RWPE2 (cell line): ENCODE data around the gene DTWD2.
A peak's percentile ranks its signal among the peaks of the same experiment; 100 is the strongest.

Source experiments
- ATAC-seq: fragments of 200-7000 bp; cut with Tn5 transposase; 3 replicates; pipeline ENCODE4 v1.9.1; 2021; ENCODE audit warnings: low read depth
- DNase-seq: peaks from one replicate; pipeline ENCODE4 v3.0.0-alpha.2; 2020; ENCODE audit warnings: low spot score
- H3K27ac ChIP-seq: fragments of 450-650 bp; 2 replicates; pipeline ENCODE4 v1.5.1; 2017; ENCODE audit warnings: mild to moderate bottlenecking; ENCODE audit not compliant: poor library complexity, severe bottlenecking
- H3K27me3 ChIP-seq: fragments of 250-450 bp; sonication (Bioruptor Pico); 2 replicates; pipeline ENCODE4 v1.5.1; 2021; ENCODE audit warnings: mild to moderate bottlenecking, moderate library complexity; ENCODE audit not compliant: insufficient read depth, poor library complexity, severe bottlenecking
- H3K36me3 ChIP-seq: fragments of 250-450 bp; sonication (Bioruptor Pico); 2 replicates; pipeline ENCODE4 v1.5.1; 2020; ENCODE audit warnings: low read depth, mild to moderate bottlenecking, moderate library complexity
- H3K4me1 ChIP-seq: fragments of 250-450 bp; sonication (Bioruptor Pico); 2 replicates; pipeline ENCODE4 v1.5.1; 2021; ENCODE audit warnings: mild to moderate bottlenecking, moderate library complexity; ENCODE audit not compliant: insufficient read depth, poor library complexity, severe bottlenecking
- H3K4me3 ChIP-seq: fragments of 250-450 bp; sonication (Bioruptor Pico); 2 replicates; pipeline ENCODE4 v1.5.1; 2021; ENCODE audit warnings: mild to moderate bottlenecking, moderate library complexity; ENCODE audit not compliant: severe bottlenecking
- H3K9me3 ChIP-seq: fragments of 250-450 bp; sonication (Bioruptor Pico); 2 replicates; pipeline ENCODE4 v1.5.1; 2021; ENCODE audit warnings: mild to moderate bottlenecking, moderate library complexity; ENCODE audit not compliant: severe bottlenecking
- CTCF ChIP-seq: fragments of 450-650 bp; IDR thresholded peaks from one replicate; pipeline ENCODE4 v1.5.1; 2017; ENCODE audit warnings: mild to moderate bottlenecking, moderate library complexity; ENCODE audit not compliant: poor library complexity, severe bottlenecking

DTWD2 gene

GRCh38 chr5:118875131-118875530 is 113.2 kb downstream of the DTWD2 start:
- no peak for TF ChIP-seq CTCF
- Histone ChIP-seq H3K4me1 (no peaks in the 10 kb centered on the region), H3K9me3 (peaks cover 2% of the 10 kb centered on the region), H3K27ac (no peak overlapping the region), H3K27me3 (no peaks in the 10 kb centered on the region), H3K4me3 (no peak overlapping the region), H3K36me3 (no peaks in the 10 kb centered on the region)
- ATAC-seq (no peak), DNase-seq (no peak)

GRCh38 chr5:118873417-118873816 is 114.9 kb downstream of the DTWD2 start:
- no peak for TF ChIP-seq CTCF
- no peaks in the 10 kb centered on the region for H3K36me3 ChIP-seq
- no peak overlapping the region for H3K4me3 ChIP-seq
- no peaks in the 10 kb centered on the region for H3K4me1 ChIP-seq
- DNase-seq (no peak), ATAC-seq (no peak)
- peaks cover 2% of the 10 kb centered on the region for H3K9me3 ChIP-seq
- H3K27ac ChIP-seq, result no peak overlapping the region
- no peaks in the 10 kb centered on the region for H3K27me3 ChIP-seq

GRCh38 chr5:118863345-118863744 is 125.0 kb downstream of the DTWD2 start:
- ATAC-seq (peak; percentile 76), DNase-seq (no peak)
- peaks cover 5% of the 10 kb centered on the region for H3K4me1 ChIP-seq
- H3K27ac ChIP-seq, result peak overlapping the region; percentile 48
- no peaks in the 10 kb centered on the region for H3K9me3 ChIP-seq
- no peaks in the 10 kb centered on the region for H3K36me3 ChIP-seq
- no peak for TF ChIP-seq CTCF
- no peak overlapping the region for H3K4me3 ChIP-seq
- H3K27me3 ChIP-seq, result no peaks in the 10 kb centered on the region

GRCh38 chr5:118862596-118862995 is 125.8 kb downstream of the DTWD2 start:
- Histone ChIP-seq H3K27me3 (no peaks in the 10 kb centered on the region), H3K9me3 (no peaks in the 10 kb centered on the region), H3K27ac (peak overlapping the region; percentile 48), H3K4me1 (peaks cover 7% of the 10 kb centered on the region), H3K36me3 (no peaks in the 10 kb centered on the region), H3K4me3 (no peak overlapping the region)
- DNase-seq (no peak), ATAC-seq (peak; percentile 69)
- no peak for TF ChIP-seq CTCF

GRCh38 chr5:118857700-118858099 is 130.6 kb downstream of the DTWD2 start:
- DNase-seq (no peak), ATAC-seq (peak; percentile 83)
- no peaks in the 10 kb centered on the region for H3K36me3 ChIP-seq
- no peak overlapping the region for H3K27ac ChIP-seq
- peaks cover 4% of the 10 kb centered on the region for H3K4me1 ChIP-seq
- H3K4me3 ChIP-seq, result no peak overlapping the region
- H3K9me3 ChIP-seq, result no peaks in the 10 kb centered on the region
- no peak for TF ChIP-seq CTCF
- no peaks in the 10 kb centered on the region for H3K27me3 ChIP-seq
